Chondrocyte (in vitro differentiated cells): ENCODE measurements around the gene ZNF629. TPM values are rescaled to one million over a fixed set of nuclear protein-coding genes. Genes with fewer than 3 reads are reported as not detected.
A peak's percentile ranks its signal among the peaks of the same experiment; 100 is the strongest.

ENCODE experiments used
- DNase-seq: peaks from one replicate; pipeline ENCODE4 v3.0.0; 2021; ENCODE audit warnings: mixed read lengths, low spot score
- H3K27ac Mint-ChIP-seq: one replicate; pipeline ENCODE4 v1.8.0; 2021; ENCODE audit warnings: mild to moderate bottlenecking, moderate library complexity, mixed read lengths; ENCODE audit not compliant: unreplicated experiment
- H3K27me3 Mint-ChIP-seq: 2 replicates; pipeline ENCODE4 v1.8.0; 2021; ENCODE audit warnings: low read depth, mixed read lengths
- H3K36me3 Mint-ChIP-seq: 2 replicates; pipeline ENCODE4 v1.8.0; 2021; ENCODE audit warnings: low read depth, mixed read lengths
- H3K4me1 Mint-ChIP-seq: 2 replicates; pipeline ENCODE4 v1.8.0; 2021; ENCODE audit warnings: low read depth, mild to moderate bottlenecking, mixed read lengths
- H3K4me3 Mint-ChIP-seq: one replicate; pipeline ENCODE4 v1.8.0; 2021; ENCODE audit warnings: mild to moderate bottlenecking, moderate library complexity, mixed read lengths; ENCODE audit not compliant: unreplicated experiment
- H3K9me3 Mint-ChIP-seq: 2 replicates; pipeline ENCODE4 v1.8.0; 2021; ENCODE audit warnings: low read depth, mixed read lengths
- CTCF ChIP-seq: fragments of 200-600 bp; sonication (generic); IDR thresholded peaks from 2 replicates; pipeline ENCODE4 v1.5.0; 2021; ENCODE audit warnings: antibody characterized with exemption, mild to moderate bottlenecking, moderate library complexity
- total RNA-seq: library from RNA; stranded (reverse); gene quantifications from 3 replicates; pipeline ENCODE4 v1.2.1, GENCODE V29; 2021

ZNF629 gene
- total RNA-seq, 1 donor from 2014 or later: 18.9 TPM

GRCh38 chr16:30784215-30784614 lies 2.8 kb downstream of the ZNF629 start:
- no peak for TF ChIP-seq CTCF

GRCh38 chr16:30783280-30784109 lies 3.5 kb downstream of the ZNF629 start:
- no peaks in the 10 kb centered on the region for H3K27me3 Mint-ChIP-seq
- TF ChIP-seq CTCF: no peak
- peaks cover 13% of the 10 kb centered on the region for H3K36me3 Mint-ChIP-seq
- no peak for DNase-seq
- H3K4me1 Mint-ChIP-seq: peaks cover 29% of the 10 kb centered on the region
- peak overlapping the region; percentile 45 for H3K27ac Mint-ChIP-seq
- H3K4me3 Mint-ChIP-seq: no peak overlapping the region
- no peaks in the 10 kb centered on the region for H3K9me3 Mint-ChIP-seq

More at GRCh38 chr16:30784215-30784614, 2.8 kb downstream of the ZNF629 start:
- Mint-ChIP-seq H3K4me1 (peaks cover 23% of the 10 kb centered on the region), H3K4me3 (no peak overlapping the region), H3K9me3 (no peaks in the 10 kb centered on the region), H3K27me3 (no peaks in the 10 kb centered on the region), H3K27ac (no peak overlapping the region), H3K36me3 (peaks cover 13% of the 10 kb centered on the region)
- no peak for DNase-seq

- Mint-ChIP-seq H3K9me3 (no peaks in the 10 kb centered on the region), H3K36me3 (peaks cover 13% of the 10 kb centered on the region), H3K4me3 (no peak overlapping the region), H3K4me1 (peaks cover 28% of the 10 kb centered on the region), H3K27me3 (no peaks in the 10 kb centered on the region), H3K27ac (no peak overlapping the region)
- no peak for DNase-seq
- TF ChIP-seq CTCF: no peak
These were observed 4.3 kb downstream of the ZNF629 start for GRCh38 chr16:30782486-30783279.

GRCh38 chr16:30780549-30780948 lies 6.5 kb downstream of the ZNF629 start:
- no peaks in the 10 kb centered on the region for H3K27me3 Mint-ChIP-seq
- H3K9me3 Mint-ChIP-seq: no peaks in the 10 kb centered on the region
- DNase-seq: no peak
- TF ChIP-seq CTCF: no peak
- no peak overlapping the region for H3K27ac Mint-ChIP-seq
- H3K4me1 Mint-ChIP-seq: peaks cover 33% of the 10 kb centered on the region
- H3K36me3 Mint-ChIP-seq: peaks cover 13% of the 10 kb centered on the region
- H3K4me3 Mint-ChIP-seq: no peak overlapping the region

- Mint-ChIP-seq H3K36me3 (peaks cover 13% of the 10 kb centered on the region), H3K4me1 (peaks cover 31% of the 10 kb centered on the region), H3K9me3 (no peaks in the 10 kb centered on the region), H3K27me3 (no peaks in the 10 kb centered on the region), H3K4me3 (no peak overlapping the region), H3K27ac (no peak overlapping the region)
- no peak for TF ChIP-seq CTCF
- no peak for DNase-seq
These were observed 7.0 kb downstream of the ZNF629 start for GRCh38 chr16:30780021-30780420.
